ENCODE results near the gene SPTLC2. TPM values are rescaled to one million over a fixed set of nuclear protein-coding genes. Genes with fewer than 3 reads are reported as not detected.

Gene SPTLC2
- total and polyA plus RNA-seq, 2 of the 8 experiments (the other 6 are each of a cell fraction or from before 2014, with no cell fraction given): 8.9 to 35.1 TPM

DNA sequence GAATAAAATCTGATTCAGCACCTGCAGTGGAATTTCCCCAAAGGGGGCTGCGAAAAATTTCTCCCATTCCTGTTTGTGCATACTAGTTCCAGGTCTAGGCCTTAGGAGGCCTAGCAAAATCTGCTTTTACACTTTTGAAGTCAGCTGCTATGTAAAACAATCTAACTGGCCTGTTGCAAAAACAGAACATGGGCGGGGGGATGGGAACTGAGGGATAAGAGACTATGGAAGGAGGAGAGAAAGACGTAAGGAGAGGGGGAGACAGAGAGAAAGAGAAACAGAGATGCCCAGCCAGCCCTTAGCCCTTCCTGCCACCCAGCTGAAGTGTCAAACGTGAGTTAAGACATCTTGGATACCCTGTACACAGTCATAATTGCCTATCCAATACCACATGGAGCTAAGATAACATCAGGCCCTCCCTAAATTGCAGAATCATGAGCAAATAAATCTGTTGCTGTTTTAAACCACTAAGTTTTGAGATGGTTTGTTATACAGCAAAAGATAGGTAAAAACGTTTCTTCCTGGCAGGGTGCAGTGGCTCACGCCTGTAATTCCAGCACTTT, 45.6 kb downstream of the SPTLC2 start:
- Histone ChIP-seq H2AK5ac (ENCODE audit: low read depth, low read length) (no peak overlapping the region), H3K18ac (ENCODE audit: extremely low read depth, low read length) (no peak overlapping the region), H2AFZ (ENCODE audit: low read length) (no peak overlapping the region), H2BK5ac (ENCODE audit: low read depth, low read length) (no peak overlapping the region), H3K4ac (replicated peaks; ENCODE audit: insufficient read length, low read depth, low read length) (no peak overlapping the region), H2BK120ac (replicated peaks; ENCODE audit: low read depth, low read length) (no peak overlapping the region), H2BK15ac (ENCODE audit: low read length) (no peak overlapping the region), H3K9ac (replicated peaks in 1 of 4; ENCODE audit: extremely low read depth in 1 of 4, low read depth in 3 of 4, low read length in 3 of 4) (no peak overlapping the region), H3K23ac (ENCODE audit: insufficient read length) (no peak overlapping the region), H2BK20ac (ENCODE audit: low read length) (no peak overlapping the region), H3K56ac (replicated peaks; ENCODE audit: insufficient read length, low read depth, low read length) (no peak overlapping the region), H3K4me3 (ENCODE audit: extremely low read depth in 1 of 4, insufficient read depth in 2 of 4, low read depth in 3 of 4, low read length in 4 of 4) (no peak overlapping the region), H3K9me3 (ENCODE audit: insufficient read depth in 2 of 2, low read depth in 1 of 2, low read length in 1 of 2) (no peaks in the 10 kb centered on the region), H3K79me2 (ENCODE audit: control insufficient read depth in 1 of 2, insufficient read depth in 2 of 2, low read length in 2 of 2) (no peaks in the 10 kb centered on the region), H3K23me2 (ENCODE audit: low read depth, low read length) (no peaks in the 10 kb centered on the region), H3K4me1 (replicated peaks in 1 of 4; ENCODE audit: control insufficient read depth in 3 of 4, insufficient read depth in 4 of 4, low read length in 3 of 4) (no peaks in the 10 kb centered on the region), H3K4me2 (ENCODE audit: insufficient read depth in 1 of 2, low read depth in 2 of 2, low read length in 2 of 2) (no peak overlapping the region), H3K27me3 (replicated peaks in 1 of 4; ENCODE audit: control insufficient read depth in 3 of 4, extremely low read depth in 1 of 4, insufficient read depth in 3 of 4, low read length in 3 of 4) (no peaks in the 10 kb centered on the region), H4K5ac (ENCODE audit: insufficient read length, low read depth, low read length) (no peak overlapping the region), H3K14ac (ENCODE audit: insufficient read length) (no peak overlapping the region), H3K27ac (ENCODE audit: low read depth, low read length) (no peak overlapping the region), H4K8ac (ENCODE audit: extremely low read depth, insufficient read depth, low read length) (no peak overlapping the region), H3K36me3 (ENCODE audit: control insufficient read depth in 2 of 4, insufficient read depth in 4 of 4, low read length in 3 of 4) (peaks cover 0 to 14% (median 0%) of the 10 kb centered on the region in 4 experiments; a peak in 1 of 8 replicates), H4K20me1 (replicated peaks in 1 of 2; ENCODE audit: control insufficient read depth in 1 of 2, insufficient read depth in 2 of 2, low read length in 2 of 2) (peaks cover 0 to 3% of the 10 kb centered on the region in 2 experiments), H2BK12ac (ENCODE audit: low read depth, low read length) (no peak overlapping the region), H4K91ac (replicated peaks; ENCODE audit: insufficient read length, low read length) (no peak overlapping the region), H3K79me1 (ENCODE audit: low read depth, low read length) (no peaks in the 10 kb centered on the region)
- no peak for FAIRE-seq
- ChIA-PET CTCF (ENCODE audit: partially characterized antibody) (interaction anchor here (0.7 to 1.3 kb wide), 3 partner anchors 10 to 75 kb away, joined by 3 to 6 read pairs (median 4); no protein-coding TSS in a partner anchor), POLR2A (ENCODE audit: partially characterized antibody) (no interaction called here)
- no peak for DNase-seq (ENCODE audit: low read depth in 1 of 2, low spot score in 2 of 2)
- WGBS, 2 experiments (ENCODE audit: extremely low coverage in 1 of 2, insufficient coverage in 1 of 2, insufficient read length in 1 of 2, insufficient replicate concordance in 2 of 2, low coverage in 1 of 2, low lambda C conversion rate in 2 of 2, missing lambda C conversion rate in 1 of 2): 76% methylated on average over 6 of the region's 6 CpGs; no CpG with 5 or more reads in 1 of the 2 experiments
- TF ChIP-seq CHD1 (IDR thresholded peaks at IDR 0.05; ENCODE audit: low read depth, low read length) (no peak), ZNF274 (IDR thresholded peaks at IDR 0.05; ENCODE audit: borderline replicate concordance, extremely low read depth, low read length) (no peak)
